Non-pigmented ciliary epithelial cell (primary cell): Measurements from ENCODE around the gene TIPARP.
"Not testable (repeated sequence)": the region's sequence is repeated elsewhere in the genome, so short reads cannot be mapped to it uniquely, and the experiment has no call there.

ENCODE experiments used
- DNase-seq: peaks from one replicate; pipeline ENCODE4 v3.0.0-alpha.2; 2010; ENCODE audit warnings: low read depth

TIPARP gene

GRCh38 chr3:156677536-156677935 lies 3.1 kb downstream of the TIPARP start:
- no peak for DNase-seq

DNA sequence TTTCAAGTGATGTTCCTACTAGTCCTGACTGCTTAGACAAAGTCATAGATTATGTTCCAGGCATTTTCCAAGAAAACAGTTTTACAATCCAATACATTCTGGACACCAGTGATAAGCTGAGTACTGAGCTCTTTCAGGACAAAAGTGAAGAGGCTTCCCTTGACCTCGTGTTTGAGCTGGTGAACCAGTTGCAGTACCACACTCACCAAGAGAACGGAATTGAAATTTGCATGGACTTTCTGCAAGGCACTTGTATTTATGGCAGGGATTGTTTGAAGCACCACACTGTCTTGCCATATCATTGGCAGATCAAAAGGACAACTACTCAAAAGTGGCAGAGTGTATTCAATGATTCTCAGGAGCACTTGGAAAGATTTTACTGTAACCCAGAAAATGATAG lies 3.8 kb downstream of the TIPARP start:
- no peak for DNase-seq

- DNase-seq, result no peak
These were observed 6.0 kb downstream of the TIPARP start for GRCh38 chr3:156680243-156680914.

DNA sequence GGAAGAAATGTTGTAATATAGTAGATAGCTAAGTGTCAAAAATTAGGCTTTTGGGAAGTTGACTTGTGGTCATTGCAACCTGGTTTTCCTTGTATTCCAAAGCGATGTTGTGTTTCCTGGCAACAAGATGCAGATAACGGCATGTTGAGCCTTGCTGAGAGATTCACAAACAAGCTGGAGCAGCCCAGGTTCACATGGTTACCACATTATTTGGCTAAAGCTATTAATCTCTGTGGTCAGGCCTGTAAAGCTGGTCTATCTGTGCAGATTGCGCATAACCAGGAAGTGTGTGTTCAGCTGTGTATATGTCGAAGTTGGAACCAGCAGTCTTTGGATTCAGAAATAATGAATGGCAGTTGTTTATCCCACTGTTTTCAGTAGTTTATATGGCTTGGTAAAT lies 6.6 kb downstream of the TIPARP start:
- DNase-seq, result peak; percentile 88

DNA sequence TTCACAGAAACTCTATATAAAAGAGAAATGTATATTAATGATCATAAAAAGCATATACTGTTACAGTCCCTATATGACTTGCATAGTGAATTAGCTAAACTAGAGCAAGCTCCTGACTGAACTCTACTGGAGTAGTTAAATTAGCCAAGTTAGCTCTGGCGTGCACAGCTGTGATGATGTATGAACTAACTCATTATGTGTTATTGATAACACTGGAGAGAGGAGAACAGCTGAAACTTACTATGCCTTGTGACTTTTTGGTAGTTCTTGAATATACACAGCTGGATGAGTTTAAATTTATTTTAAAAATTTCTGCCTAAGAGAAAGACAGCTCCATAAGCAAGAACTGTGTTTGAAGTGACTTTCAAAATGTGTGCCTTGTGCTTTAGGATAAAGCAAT lies 8.1 kb downstream of the TIPARP start:
- DNase-seq, result no peak

DNA sequence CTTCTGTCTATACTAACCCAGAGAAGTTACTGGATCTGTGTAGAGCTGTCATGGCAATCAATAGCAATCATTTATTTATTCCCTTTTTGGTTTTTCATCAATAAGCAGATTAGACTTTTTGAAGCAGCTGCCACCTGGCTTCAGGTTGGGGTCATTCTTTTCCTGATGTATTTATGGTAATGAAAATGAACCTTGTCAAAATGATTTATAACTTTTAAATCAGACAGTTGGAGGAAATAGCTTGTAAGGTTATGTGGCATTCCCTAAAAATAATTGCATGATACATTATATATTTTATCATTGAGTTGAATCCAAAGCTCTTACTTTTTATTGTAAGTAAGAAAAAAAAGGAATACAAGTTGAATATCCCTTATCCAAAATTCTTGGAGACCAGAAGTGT lies 8.6 kb downstream of the TIPARP start:
- DNase-seq, result no peak

- no peak for DNase-seq
These were observed 10.8 kb downstream of the TIPARP start for GRCh38 chr3:156685198-156685597.

- DNase-seq, result no peak
These were observed 11.4 kb downstream of the TIPARP start for GRCh38 chr3:156685752-156686151.

GRCh38 chr3:156687023-156687422 lies 12.6 kb downstream of the TIPARP start:
- DNase-seq, result no peak

DNA sequence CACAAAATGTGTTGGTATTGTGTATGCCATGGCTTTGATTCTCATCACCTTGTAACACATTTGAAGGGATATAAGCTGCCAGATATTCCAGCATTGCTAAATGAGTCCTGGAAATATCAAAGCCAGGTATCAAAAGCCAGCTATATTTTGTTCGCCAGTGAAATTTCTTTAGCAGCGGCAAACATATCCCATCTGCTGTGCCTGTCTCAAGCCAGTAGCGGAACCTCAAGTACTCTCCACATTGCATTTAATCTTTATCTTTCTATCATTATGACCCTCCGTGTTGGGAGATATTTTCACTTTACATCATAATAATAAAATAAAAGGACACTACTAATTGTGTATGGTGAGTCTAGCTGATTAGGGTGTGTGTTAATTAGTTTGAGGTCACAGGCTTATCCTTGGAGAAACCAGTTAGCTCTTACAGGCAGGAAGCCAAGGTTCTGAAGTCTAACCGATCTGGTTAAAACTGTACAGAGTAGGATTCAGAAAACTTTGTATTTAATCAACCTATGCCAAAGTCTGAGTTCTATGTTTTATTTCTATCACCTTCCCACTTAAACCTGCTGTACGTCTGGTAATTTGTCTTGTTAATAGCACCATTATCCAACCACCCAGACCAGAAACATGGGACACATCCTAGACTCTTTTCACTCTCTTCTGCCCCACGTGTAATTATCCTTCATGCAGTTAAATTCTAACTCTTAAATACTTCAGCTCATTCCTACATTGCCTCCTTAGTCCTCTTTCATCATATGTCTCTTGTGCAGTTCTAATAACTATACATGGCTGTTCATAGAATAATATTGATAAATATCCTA lies 14.5 kb downstream of the TIPARP start:
- no peak for DNase-seq

DNA sequence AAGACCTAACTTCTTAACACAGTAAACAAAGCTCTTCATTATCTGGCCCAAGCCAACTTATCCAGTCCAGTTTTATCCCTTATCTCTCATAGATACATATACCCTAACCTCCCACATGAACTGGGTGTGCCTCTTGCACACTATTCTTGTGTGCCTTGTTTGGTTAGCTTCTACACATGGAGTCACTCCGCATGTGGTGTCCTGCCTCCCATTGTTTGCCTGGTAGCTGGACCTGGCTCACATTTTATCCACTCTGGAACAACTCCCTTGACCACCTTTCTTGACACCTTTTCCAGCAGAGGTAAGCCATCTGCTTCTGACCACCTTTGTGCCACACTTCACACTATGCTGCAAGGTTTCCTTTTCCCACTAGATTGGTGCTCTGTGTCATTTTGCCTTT lies 15.2 kb downstream of the TIPARP start:
- DNase-seq, result no peak

- no peak for DNase-seq
These were observed 17.5 kb downstream of the TIPARP start for GRCh38 chr3:156691920-156692319.

GRCh38 chr3:156693166-156693565 lies 18.8 kb downstream of the TIPARP start:
- no peak for DNase-seq

GRCh38 chr3:156694536-156694935 lies 20.1 kb downstream of the TIPARP start:
- DNase-seq, result no peak

DNA sequence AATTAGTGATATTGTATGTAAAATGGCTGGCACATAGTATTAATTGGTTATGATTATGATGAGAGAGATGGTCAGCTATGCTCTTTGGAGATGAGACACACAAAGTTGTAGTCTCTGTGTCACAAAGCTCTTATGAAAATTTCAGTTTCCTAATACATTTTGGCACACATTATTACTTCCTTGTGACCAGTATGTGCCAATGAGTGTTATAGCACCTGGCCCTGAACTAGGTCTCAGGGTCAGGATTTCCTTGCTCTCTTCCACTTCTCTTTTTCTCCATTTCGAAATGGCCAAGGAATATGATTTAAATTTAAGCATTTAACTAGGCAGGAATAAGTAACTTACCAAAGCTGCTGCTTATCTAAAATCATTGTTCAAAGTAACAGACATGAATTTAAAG lies 28.0 kb downstream of the TIPARP start:
- no peak for DNase-seq

- no peak for DNase-seq
These were observed 30.1 kb downstream of the TIPARP start for GRCh38 chr3:156704370-156705036.

DNA sequence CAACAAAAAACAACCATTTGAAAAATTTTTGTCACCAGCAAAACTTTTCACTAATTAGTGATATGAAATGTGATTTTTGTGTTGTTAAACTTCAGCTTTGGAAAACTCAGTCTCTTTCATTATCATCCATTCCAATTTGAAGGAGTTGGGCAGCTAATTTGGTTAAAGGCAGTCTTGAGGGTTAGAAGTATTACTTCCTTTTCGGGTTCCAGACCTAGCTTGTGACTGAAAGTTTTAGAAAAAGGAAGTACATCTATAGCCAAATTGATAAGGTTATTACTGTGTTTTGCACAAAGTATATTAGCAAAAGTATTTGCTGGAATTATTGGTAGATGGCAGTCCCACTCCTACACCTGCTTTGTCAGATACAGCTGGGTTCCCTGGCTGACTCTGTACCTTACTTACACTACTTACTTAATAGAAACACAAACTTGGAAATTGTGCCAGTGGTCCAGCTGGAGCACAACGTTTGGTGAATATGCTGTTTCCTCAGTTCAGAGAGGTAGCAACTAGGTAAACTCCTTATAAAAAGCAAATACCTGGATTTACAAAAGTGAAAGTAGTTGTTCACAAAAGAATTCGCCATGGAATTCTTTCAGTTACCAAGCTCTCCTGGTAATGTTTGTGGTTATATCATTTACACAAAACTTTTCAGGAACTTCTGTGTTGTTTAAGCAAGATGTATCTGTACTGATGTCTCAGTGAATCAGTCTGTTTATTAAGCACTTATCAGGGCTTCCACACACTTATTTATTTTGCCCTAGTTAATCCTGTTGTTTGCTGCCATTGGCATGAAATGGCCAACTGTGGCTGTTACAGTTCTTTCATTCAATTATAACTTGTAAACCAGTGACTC lies 31.6 kb downstream of the TIPARP start:
- DNase-seq, result no peak

DNA sequence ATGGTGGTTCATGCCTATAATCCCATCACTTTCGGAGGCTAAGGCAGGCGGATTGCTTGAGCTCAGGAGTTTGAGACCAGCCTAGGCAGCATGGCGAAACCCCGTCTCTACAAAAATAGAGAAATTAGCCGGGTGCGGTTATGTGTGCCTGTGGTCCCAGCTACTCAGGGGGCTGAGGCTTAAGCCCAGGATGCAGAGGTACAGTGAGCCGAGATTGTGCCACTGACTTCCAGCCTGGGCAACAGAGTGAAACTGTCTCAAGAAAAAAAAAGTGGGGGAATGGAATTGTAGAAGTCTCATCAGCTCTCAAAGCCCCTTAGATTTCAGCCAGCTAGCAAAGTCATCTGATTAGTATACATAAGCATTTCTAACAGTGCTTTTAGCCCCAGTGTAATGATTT lies 33.2 kb downstream of the TIPARP start:
- DNase-seq, result no peak

- no peak for DNase-seq
These were observed 36.0 kb downstream of the TIPARP start for GRCh38 chr3:156710429-156710828.

DNA sequence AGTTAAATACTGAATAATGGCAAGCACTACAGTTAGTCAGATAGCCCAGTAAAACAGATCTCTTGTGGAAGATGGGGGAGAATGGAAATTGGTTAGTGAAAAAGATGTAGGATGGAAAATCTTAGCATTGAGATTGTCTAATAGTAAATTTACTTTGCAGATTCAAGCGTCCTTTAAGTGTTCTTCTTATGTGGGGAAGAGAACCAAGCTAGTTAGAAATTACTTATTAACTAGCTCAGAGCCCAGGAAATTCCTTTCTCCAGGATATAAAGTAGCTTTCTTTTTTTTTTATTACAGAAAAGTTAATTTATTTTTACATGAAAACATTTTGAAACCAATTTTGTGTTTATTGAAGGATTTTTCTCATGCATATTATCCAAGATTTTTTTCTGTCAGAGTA lies 36.7 kb downstream of the TIPARP start:
- no peak for DNase-seq

- DNase-seq, result not testable (repeated sequence)
These were observed 37.6 kb downstream of the TIPARP start for GRCh38 chr3:156711944-156712343.
